PFSK-1 (cell line): ENCODE measurements around the gene TMEM63C.

Experiments
- FOXP2 ChIP-seq: optimal IDR thresholded peaks from 2 replicates; pipeline ENCODE3; 2011; ENCODE audit warnings: borderline replicate concordance, control low read depth, inconsistent platforms; ENCODE audit not compliant: insufficient read depth; ENCODE audit errors: extremely low read length, extremely low read depth
- POLR2AphosphoS5 ChIP-seq: IDR thresholded peaks from 2 replicates; pipeline ENCODE4 v1.6.1; 2012; ENCODE audit warnings: low read depth, mild to moderate bottlenecking, control low read depth, low read length, moderate library complexity
- TAF1 ChIP-seq: IDR thresholded peaks from 2 replicates; pipeline ENCODE4 v1.6.1; 2012; ENCODE audit warnings: low read length, control low read depth, borderline replicate concordance; ENCODE audit not compliant: insufficient read depth
- TF ChIP-seq, protein P1 (sequence below), 2 experiments: IDR thresholded peaks; 2 replicates each; pipeline versions ENCODE4 v1.6.1 to v1.8.0; 2011 to 2012; ENCODE audit warnings: low read depth in 2 of 2, low read length in 2 of 2, control low read depth in 1 of 2, inconsistent platforms in 1 of 2, mild to moderate bottlenecking in 1 of 2, moderate library complexity in 1 of 2; ENCODE audit not compliant: insufficient read depth in 1 of 2

DNA sequence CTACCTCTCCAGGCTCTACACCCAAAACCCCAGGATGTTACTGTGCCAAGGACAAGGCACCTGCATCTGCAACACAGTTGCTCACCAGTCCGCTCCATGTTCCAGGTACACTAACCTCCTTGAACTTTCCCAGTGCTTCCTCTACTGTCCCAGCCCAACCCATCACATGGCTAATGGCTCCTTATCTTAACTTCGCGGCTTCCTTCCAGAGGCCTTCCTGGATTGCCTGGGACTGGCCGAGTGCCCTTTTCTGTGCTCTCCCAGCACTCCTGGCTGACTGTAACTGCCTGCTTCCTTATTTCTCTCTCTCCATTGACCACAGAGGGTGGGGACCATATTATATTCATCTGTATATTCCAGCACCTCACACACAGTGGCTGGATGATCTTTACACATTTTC, 118.2 kb downstream of the TMEM63C start:
- TF ChIP-seq POLR2AphosphoS5 (no peak), TAF1 (no peak), FOXP2 (no peak)
- TF ChIP-seq, protein P1, sequence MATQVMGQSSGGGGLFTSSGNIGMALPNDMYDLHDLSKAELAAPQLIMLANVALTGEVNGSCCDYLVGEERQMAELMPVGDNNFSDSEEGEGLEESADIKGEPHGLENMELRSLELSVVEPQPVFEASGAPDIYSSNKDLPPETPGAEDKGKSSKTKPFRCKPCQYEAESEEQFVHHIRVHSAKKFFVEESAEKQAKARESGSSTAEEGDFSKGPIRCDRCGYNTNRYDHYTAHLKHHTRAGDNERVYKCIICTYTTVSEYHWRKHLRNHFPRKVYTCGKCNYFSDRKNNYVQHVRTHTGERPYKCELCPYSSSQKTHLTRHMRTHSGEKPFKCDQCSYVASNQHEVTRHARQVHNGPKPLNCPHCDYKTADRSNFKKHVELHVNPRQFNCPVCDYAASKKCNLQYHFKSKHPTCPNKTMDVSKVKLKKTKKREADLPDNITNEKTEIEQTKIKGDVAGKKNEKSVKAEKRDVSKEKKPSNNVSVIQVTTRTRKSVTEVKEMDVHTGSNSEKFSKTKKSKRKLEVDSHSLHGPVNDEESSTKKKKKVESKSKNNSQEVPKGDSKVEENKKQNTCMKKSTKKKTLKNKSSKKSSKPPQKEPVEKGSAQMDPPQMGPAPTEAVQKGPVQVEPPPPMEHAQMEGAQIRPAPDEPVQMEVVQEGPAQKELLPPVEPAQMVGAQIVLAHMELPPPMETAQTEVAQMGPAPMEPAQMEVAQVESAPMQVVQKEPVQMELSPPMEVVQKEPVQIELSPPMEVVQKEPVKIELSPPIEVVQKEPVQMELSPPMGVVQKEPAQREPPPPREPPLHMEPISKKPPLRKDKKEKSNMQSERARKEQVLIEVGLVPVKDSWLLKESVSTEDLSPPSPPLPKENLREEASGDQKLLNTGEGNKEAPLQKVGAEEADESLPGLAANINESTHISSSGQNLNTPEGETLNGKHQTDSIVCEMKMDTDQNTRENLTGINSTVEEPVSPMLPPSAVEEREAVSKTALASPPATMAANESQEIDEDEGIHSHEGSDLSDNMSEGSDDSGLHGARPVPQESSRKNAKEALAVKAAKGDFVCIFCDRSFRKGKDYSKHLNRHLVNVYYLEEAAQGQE (IDR thresholded peaks at IDR 0.05; ENCODE audit: insufficient read depth in 1 of 2, low read depth in 2 of 2, low read length in 2 of 2), result no peak
